PC-3 (cell line): ENCODE results near the gene TEC. TPM values are rescaled to one million over a fixed set of nuclear protein-coding genes. Genes with fewer than 3 reads are reported as not detected.

Experiments used
- ATAC-seq: fragments of 200-7000 bp; cut with Tn5 transposase; 2 replicates; pipeline ENCODE4 v1.9.1; 2020; ENCODE audit warnings: mild to moderate bottlenecking, moderate library complexity
- BruUV-seq: library from RNA; stranded (reverse); fragments of 400-500 nt; replicated peaks from 2 replicates; lab custom pipeline; 2021; lab: Mats Ljungman, UMichigan
- CTCF ChIA-PET: fragments of 300-600 bp; sonication (Branson Sonifier 250); formaldehyde crosslinking; loops from one replicate; lab custom pipeline; 2022; ENCODE audit warnings: antibody characterized with exemption; lab: Charles Lee
- POLR2A ChIA-PET: fragments of 300-600 bp; sonication (Branson Sonifier 250); formaldehyde crosslinking; loops from one replicate; lab custom pipeline; 2022; ENCODE audit warnings: antibody characterized with exemption; ENCODE audit not compliant: unreplicated experiment; lab: Charles Lee
- DNase-seq: peaks from one replicate; pipeline ENCODE4 v3.0.0-alpha.2; 2015
- H2AFZ ChIP-seq: fragments of 300-600 bp; sonication (generic); 2 replicates; pipeline ENCODE4 v1.6.0; 2016; ENCODE audit warnings: antibody characterized with exemption, low read length
- H3F3A ChIP-seq: fragments of 300-600 bp; sonication (generic); one replicate; pipeline ENCODE4 v1.6.0; 2017; ENCODE audit warnings: antibody characterized with exemption, low read length, control low read depth, mild to moderate bottlenecking; ENCODE audit not compliant: unreplicated experiment
- H3K27ac ChIP-seq: fragments of 300-600 bp; sonication (generic); 2 replicates; pipeline ENCODE4 v1.5.1; 2016; ENCODE audit warnings: mild to moderate bottlenecking, low read length
- H3K27me3 ChIP-seq: fragments of 300-600 bp; sonication (generic); 2 replicates; pipeline ENCODE4 v1.6.1; 2016; ENCODE audit warnings: low read length, mixed read lengths
- H3K36me3 ChIP-seq: fragments of 300-600 bp; sonication (generic); 2 replicates; pipeline ENCODE4 v1.6.1; 2016; ENCODE audit warnings: low read depth, mixed run types, low read length, mixed read lengths
- H3K4me1 ChIP-seq: fragments of 300-600 bp; sonication (generic); 2 replicates; pipeline ENCODE4 v1.5.1; 2016; ENCODE audit warnings: low read length; ENCODE audit not compliant: insufficient read depth
- H3K4me2 ChIP-seq: fragments of 300-600 bp; sonication (generic); 2 replicates; pipeline ENCODE4 v1.6.0; 2016; ENCODE audit warnings: low read length
- H3K4me3 ChIP-seq: fragments of 300-600 bp; sonication (generic); 2 replicates; pipeline ENCODE4 v1.5.1; 2016; ENCODE audit warnings: mild to moderate bottlenecking, low read length, mixed read lengths
- H3K79me2 ChIP-seq: fragments of 300-600 bp; sonication (generic); 2 replicates; pipeline ENCODE4 v1.6.1; 2017; ENCODE audit warnings: low read length, mixed read lengths
- H3K9ac ChIP-seq: fragments of 300-600 bp; sonication (generic); 2 replicates; pipeline ENCODE4 v1.6.0; 2016; ENCODE audit warnings: mild to moderate bottlenecking, low read length
- H3K9me2 ChIP-seq: fragments of 300-600 bp; sonication (generic); replicated peaks from 2 replicates; pipeline ENCODE4 v1.6.1; 2016; ENCODE audit warnings: mixed run types, low read length, mixed read lengths
- H3K9me3 ChIP-seq: fragments of 300-600 bp; sonication (generic); 2 replicates; pipeline ENCODE4 v1.6.1; 2016; ENCODE audit warnings: low read length, mixed read lengths
- H4K20me1 ChIP-seq: fragments of 300-600 bp; sonication (generic); 2 replicates; pipeline ENCODE4 v1.6.1; 2016; ENCODE audit warnings: low read length, mixed read lengths
- CTCF ChIP-seq: fragments of 300-600 bp; sonication (generic); conservative IDR thresholded peaks from 2 replicates; pipeline ENCODE4 v1.5.1; 2017; ENCODE audit warnings: antibody characterized with exemption, low read depth, mild to moderate bottlenecking, low read length
- EZH2 ChIP-seq: fragments of 300-600 bp; sonication (generic); IDR thresholded peaks from one replicate; pipeline ENCODE4 v1.6.1; 2017; ENCODE audit warnings: antibody characterized with exemption, mild to moderate bottlenecking, low read length; ENCODE audit not compliant: unreplicated experiment
- EZH2phosphoT487 ChIP-seq: fragments of 300-600 bp; sonication (generic); IDR thresholded peaks from 2 replicates; pipeline ENCODE4 v1.6.1; 2018; ENCODE audit warnings: mild to moderate bottlenecking, antibody characterized with exemption, low read length, borderline replicate concordance
- intact Hi-C: fragments of 100-400 bp; cut with micrococcal nuclease; formaldehyde crosslinking; loops from 2 replicates; pipeline ENCODE4 v1.9.0; 2023
- total RNA-seq: library from RNA; depleted of rRNA; stranded (reverse); fragments of >200 nt; gene quantifications from 2 replicates; pipeline ENCODE4 v1.2.3, GENCODE V29; 2014

Gene TEC
- total RNA-seq, 1 experiment from 2014 or later: 10.4 TPM

- POLR2A ChIA-PET: no interaction called here
Observed at GRCh38 chr4:48297256-48297846, 27.7 kb upstream of the TEC start.

GRCh38 chr4:48296365-48296764 is 26.7 kb upstream of the TEC start:
- CTCF ChIA-PET: no interaction called here

More at GRCh38 chr4:48297256-48297846, 27.7 kb upstream of the TEC start:
- Histone ChIP-seq H3K4me3 (no peak overlapping the region), H3K4me1 (peaks cover 8% of the 10 kb centered on the region; the same call in 1 of the 2 replicates), H3K9me2 (no peaks in the 10 kb centered on the region), H3K79me2 (no peaks in the 10 kb centered on the region), H3K27ac (no peak overlapping the region), H3K36me3 (no peaks in the 10 kb centered on the region), H3F3A (no peaks in the 10 kb centered on the region), H3K4me2 (no peak overlapping the region), H3K9ac (no peak overlapping the region), H3K27me3 (no peaks in the 10 kb centered on the region), H2AFZ (no peak overlapping the region), H4K20me1 (no peaks in the 10 kb centered on the region), H3K9me3 (no peaks in the 10 kb centered on the region)
- no peak for TF ChIP-seq CTCF
- TF ChIP-seq EZH2phosphoT487: no peak
- TF ChIP-seq EZH2: no peak
- no peak for DNase-seq
- ATAC-seq: no peak
- intact Hi-C loops: no loop called here
- CTCF ChIA-PET: no interaction called here
- no TSS peak for BruUV-seq

More at GRCh38 chr4:48296365-48296764, 26.7 kb upstream of the TEC start:
- DNase-seq (no peak), ATAC-seq (no peak)
- intact Hi-C loops: no loop called here
- TF ChIP-seq EZH2 (no peak), CTCF (no peak), EZH2phosphoT487 (no peak)
- Histone ChIP-seq H3K27me3 (no peaks in the 10 kb centered on the region), H3K4me1 (peaks cover 8% of the 10 kb centered on the region; the same call in 1 of the 2 replicates), H3K79me2 (no peaks in the 10 kb centered on the region), H3K9ac (no peak overlapping the region), H3K9me3 (no peaks in the 10 kb centered on the region), H2AFZ (no peak overlapping the region), H3K4me2 (no peak overlapping the region), H3K4me3 (no peak overlapping the region), H3F3A (no peaks in the 10 kb centered on the region), H3K36me3 (no peaks in the 10 kb centered on the region), H3K9me2 (no peaks in the 10 kb centered on the region), H3K27ac (0 out of 2 replicates have a peak overlapping the region, but pooled peaks have one; percentile 43), H4K20me1 (no peaks in the 10 kb centered on the region)
- BruUV-seq: no TSS peak
- POLR2A ChIA-PET: no interaction called here
